ENCODE measurements around the gene ARHGAP25. TPM values are rescaled to one million over a fixed set of nuclear protein-coding genes. Genes with fewer than 3 reads are reported as not detected.

The ARHGAP25 gene
- total RNA-seq, 1 donor = under 0.01 TPM

- Histone ChIP-seq H3K4me1 (ENCODE audit: insufficient read depth, low read length) (no peaks in the 10 kb centered on the region), H3K4me3 (ENCODE audit: insufficient read depth, low read length) (no peak overlapping the region), H3K36me3 (ENCODE audit: insufficient read depth, low read length) (no peaks in the 10 kb centered on the region), H2AFZ (ENCODE audit: low read length) (no peak overlapping the region), H3K27ac (ENCODE audit: low read depth, low read length) (no peak overlapping the region), H3K4me2 (ENCODE audit: insufficient read depth, low read length) (no peak overlapping the region), H3K27me3 (ENCODE audit: insufficient read depth, low read length) (peaks cover 30% of the 10 kb centered on the region), H3K9me3 (ENCODE audit: low read depth, low read length) (no peaks in the 10 kb centered on the region), H4K20me1 (ENCODE audit: insufficient read depth, low read length) (no peaks in the 10 kb centered on the region), H3K79me2 (ENCODE audit: insufficient read depth, low read length) (no peaks in the 10 kb centered on the region)
- TF ChIP-seq CTCF (IDR thresholded peaks at IDR 0.05; ENCODE audit: extremely low read depth, low read depth, low read length) = no peak
- no peak for DNase-seq (ENCODE audit: insufficient read length, low spot score, missing footprints)
Measured at GRCh38 chr2:68717305-68717661, 17.3 kb upstream of the ARHGAP25 start.

GRCh38 chr2:68719912-68720311 is 14.7 kb upstream of the ARHGAP25 start:
- Histone ChIP-seq H3K4me3 (ENCODE audit: insufficient read depth, low read length) (no peak overlapping the region), H2AFZ (ENCODE audit: low read length) (no peak overlapping the region), H3K79me2 (ENCODE audit: insufficient read depth, low read length) (no peaks in the 10 kb centered on the region), H3K4me2 (ENCODE audit: insufficient read depth, low read length) (no peak overlapping the region), H4K20me1 (ENCODE audit: insufficient read depth, low read length) (no peaks in the 10 kb centered on the region), H3K4me1 (ENCODE audit: insufficient read depth, low read length) (no peaks in the 10 kb centered on the region), H3K27me3 (ENCODE audit: insufficient read depth, low read length) (peaks cover 30% of the 10 kb centered on the region), H3K27ac (ENCODE audit: low read depth, low read length) (no peak overlapping the region), H3K9me3 (ENCODE audit: low read depth, low read length) (no peaks in the 10 kb centered on the region), H3K36me3 (ENCODE audit: insufficient read depth, low read length) (no peaks in the 10 kb centered on the region)
- TF ChIP-seq CTCF (IDR thresholded peaks at IDR 0.05; ENCODE audit: extremely low read depth, low read depth, low read length) = no peak
- DNase-seq (ENCODE audit: insufficient read length, low spot score, missing footprints) = no peak

- Histone ChIP-seq H3K36me3 (ENCODE audit: insufficient read depth, low read length) (no peaks in the 10 kb centered on the region), H4K20me1 (ENCODE audit: insufficient read depth, low read length) (no peaks in the 10 kb centered on the region), H3K4me3 (ENCODE audit: insufficient read depth, low read length) (no peak overlapping the region), H3K27ac (ENCODE audit: low read depth, low read length) (no peak overlapping the region), H3K9me3 (ENCODE audit: low read depth, low read length) (no peaks in the 10 kb centered on the region), H3K27me3 (ENCODE audit: insufficient read depth, low read length) (peaks cover 30% of the 10 kb centered on the region), H3K4me1 (ENCODE audit: insufficient read depth, low read length) (no peaks in the 10 kb centered on the region), H2AFZ (ENCODE audit: low read length) (no peak overlapping the region), H3K79me2 (ENCODE audit: insufficient read depth, low read length) (no peaks in the 10 kb centered on the region), H3K4me2 (ENCODE audit: insufficient read depth, low read length) (no peak overlapping the region)
- DNase-seq (ENCODE audit: insufficient read length, low spot score, missing footprints) = no peak
- TF ChIP-seq CTCF (IDR thresholded peaks at IDR 0.05; ENCODE audit: extremely low read depth, low read depth, low read length) = no peak
Measured at GRCh38 chr2:68720665-68721064, 13.9 kb upstream of the ARHGAP25 start.

- DNase-seq (ENCODE audit: insufficient read length, low spot score, missing footprints) = no peak
Measured at GRCh38 chr2:68721482-68722101, 13.0 kb upstream of the ARHGAP25 start.

More at GRCh38 chr2:68721482-68722101, 13.0 kb upstream of the ARHGAP25 start:
- Histone ChIP-seq H3K36me3 (ENCODE audit: insufficient read depth, low read length) (no peaks in the 10 kb centered on the region), H2AFZ (ENCODE audit: low read length) (no peak overlapping the region), H4K20me1 (ENCODE audit: insufficient read depth, low read length) (no peaks in the 10 kb centered on the region), H3K27ac (ENCODE audit: low read depth, low read length) (no peak overlapping the region), H3K4me1 (ENCODE audit: insufficient read depth, low read length) (no peaks in the 10 kb centered on the region), H3K9me3 (ENCODE audit: low read depth, low read length) (no peaks in the 10 kb centered on the region), H3K4me3 (ENCODE audit: insufficient read depth, low read length) (no peak overlapping the region), H3K79me2 (ENCODE audit: insufficient read depth, low read length) (no peaks in the 10 kb centered on the region), H3K4me2 (ENCODE audit: insufficient read depth, low read length) (no peak overlapping the region), H3K27me3 (ENCODE audit: insufficient read depth, low read length) (peaks cover 25% of the 10 kb centered on the region)
- no peak for TF ChIP-seq CTCF (IDR thresholded peaks at IDR 0.05; ENCODE audit: extremely low read depth, low read depth, low read length)

Data from osteoblast (primary cell).